Gastroesophageal sphincter (tissue), 4 donors: ENCODE results near the gene DHRS4. TPM values are rescaled to one million over a fixed set of nuclear protein-coding genes. Genes with fewer than 3 reads are reported as not detected.
A peak's percentile ranks its signal among the peaks of the same experiment; 100 is the strongest.
"Not testable (repeated sequence)": the region's sequence is repeated elsewhere in the genome, so short reads cannot be mapped to it uniquely, and the experiment has no call there.

Experiments
- ATAC-seq: fragments of 150-250 bp; one replicate; pipeline ENCODE4 v1.9.1; 2016; ENCODE audit warnings: mild to moderate bottlenecking, moderate library complexity
- H3K27ac ChIP-seq, 4 donors: fragments of 200-600 bp; sonication (generic) in 3 of 4; 1 replicate in 3 of 4; 2 replicates in 1 of 4; pipeline ENCODE4 v1.5.1; 2016 to 2019
- H3K27me3 ChIP-seq: fragments of 200-600 bp; sonication (generic); one replicate; pipeline ENCODE4 v1.5.1; 2019
- H3K36me3 ChIP-seq, 2 donors: fragments of 200-600 bp; sonication (generic); one replicate each; pipeline ENCODE4 v1.5.1; 2019; ENCODE audit warnings: control low read depth in 1 of 2
- H3K4me1 ChIP-seq, 3 donors: fragments of 200-600 bp; sonication (generic); 1 replicate in 2 of 3; 2 replicates in 1 of 3; pipeline ENCODE4 v1.5.1; 2016 to 2019; ENCODE audit warnings: control low read depth in 2 of 3
- H3K4me3 ChIP-seq, 2 donors: fragments of 200-600 bp; sonication (generic); one replicate each; pipeline ENCODE4 v1.5.1; 2019; ENCODE audit warnings: mild to moderate bottlenecking in 1 of 2, moderate library complexity in 1 of 2
- H3K9me3 ChIP-seq, 3 donors: fragments of 200-600 bp; sonication (generic); one replicate each; pipeline ENCODE4 v1.5.1; 2017 to 2019; ENCODE audit warnings: control low read depth in 2 of 3
- WGBS, 2 donors: methylation state at CpG; one replicate each; pipeline ENCODE4 v1.1.5; 2018; ENCODE audit warnings: low coverage in 1 of 2; 5-methylcytosine and 5-hydroxymethylcytosine counted together
- total RNA-seq, 4 donors: library from RNA; depleted of rRNA; stranded (reverse); fragments of >200 nt; gene quantifications; one replicate each; pipeline ENCODE4 v1.1.0, GENCODE V29; 2016
- TF ChIP-seq, protein P1 (sequence below), 4 experiments: fragments of 200-600 bp in 2 of 4; fragments of 450-650 bp in 2 of 4; sonication (generic) in 1 of 4; IDR thresholded peaks; one replicate each; pipeline ENCODE4 v1.5.1; 2017 to 2019; ENCODE audit warnings: antibody characterized with exemption in 4 of 4, mild to moderate bottlenecking in 2 of 4, moderate library complexity in 2 of 4

DHRS4 gene
- total RNA-seq, 4 donors from 2014 or later = 30.4 to 55.9 (median 37.1) TPM

DNA sequence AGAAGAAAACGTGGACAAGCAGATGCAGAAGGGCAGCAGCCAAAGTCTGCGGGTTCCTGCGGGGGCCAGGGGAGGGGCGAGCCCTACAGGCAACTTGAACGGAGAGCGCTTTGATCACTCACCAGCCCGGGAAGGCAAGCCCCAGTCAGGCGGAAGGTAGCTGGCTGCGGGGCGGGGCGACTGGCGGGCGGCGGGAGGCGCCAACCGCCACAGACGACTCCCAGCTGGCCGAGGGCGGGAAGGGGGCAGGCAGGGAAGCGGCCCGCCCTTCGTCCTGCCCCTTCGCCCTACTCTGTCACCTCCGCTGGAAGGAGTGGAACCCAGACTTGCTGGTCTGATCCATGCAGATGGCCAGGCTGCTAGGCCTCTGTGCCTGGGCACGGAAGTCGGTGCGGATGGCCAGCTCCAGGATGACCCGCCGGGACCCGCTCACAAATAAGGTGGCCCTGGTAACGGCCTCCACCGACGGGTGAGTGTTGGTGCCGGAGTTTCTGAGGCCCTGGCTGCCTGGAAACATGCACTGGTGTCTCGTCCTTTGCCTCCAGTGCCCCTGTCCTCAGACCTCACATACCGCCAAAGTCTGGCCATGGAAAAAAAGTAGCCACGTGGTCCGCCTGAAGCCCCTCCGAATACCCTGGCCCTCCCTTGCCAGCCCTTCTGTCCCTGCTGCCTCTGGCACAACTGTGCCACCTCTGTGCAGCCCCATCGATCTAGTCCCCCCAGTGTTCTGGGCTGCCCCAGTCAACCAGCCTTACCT lies 35.2 kb downstream of the DHRS4 start, which contains the start of gene DHRS4L2:
DHRS4L2 (plus strand) TSS at position 323 of the 757 bp plus-strand sequence; CDS start at position 342, 19 bp downstream.
- Histone ChIP-seq H3K4me3 (peak within 1 kb of the TSS; percentile 31 to 39), H3K27ac (peak within 1 kb of the TSS in 3 of 4 donors; percentile 45 to 82 (median 72))
- 21 to 60% methylated on average over 1 to 8 of the region's 40 CpGs for WGBS, 2 donors
- ATAC-seq = peak; percentile 86
- not testable (repeated sequence) for H3K9me3 ChIP-seq, H3K36me3 ChIP-seq, H3K27me3 ChIP-seq, H3K4me1 ChIP-seq
- TF ChIP-seq, protein P1, sequence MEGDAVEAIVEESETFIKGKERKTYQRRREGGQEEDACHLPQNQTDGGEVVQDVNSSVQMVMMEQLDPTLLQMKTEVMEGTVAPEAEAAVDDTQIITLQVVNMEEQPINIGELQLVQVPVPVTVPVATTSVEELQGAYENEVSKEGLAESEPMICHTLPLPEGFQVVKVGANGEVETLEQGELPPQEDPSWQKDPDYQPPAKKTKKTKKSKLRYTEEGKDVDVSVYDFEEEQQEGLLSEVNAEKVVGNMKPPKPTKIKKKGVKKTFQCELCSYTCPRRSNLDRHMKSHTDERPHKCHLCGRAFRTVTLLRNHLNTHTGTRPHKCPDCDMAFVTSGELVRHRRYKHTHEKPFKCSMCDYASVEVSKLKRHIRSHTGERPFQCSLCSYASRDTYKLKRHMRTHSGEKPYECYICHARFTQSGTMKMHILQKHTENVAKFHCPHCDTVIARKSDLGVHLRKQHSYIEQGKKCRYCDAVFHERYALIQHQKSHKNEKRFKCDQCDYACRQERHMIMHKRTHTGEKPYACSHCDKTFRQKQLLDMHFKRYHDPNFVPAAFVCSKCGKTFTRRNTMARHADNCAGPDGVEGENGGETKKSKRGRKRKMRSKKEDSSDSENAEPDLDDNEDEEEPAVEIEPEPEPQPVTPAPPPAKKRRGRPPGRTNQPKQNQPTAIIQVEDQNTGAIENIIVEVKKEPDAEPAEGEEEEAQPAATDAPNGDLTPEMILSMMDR (IDR thresholded peaks at IDR 0.05) = peak in 1 of 4 experiments; percentile 12

DNA sequence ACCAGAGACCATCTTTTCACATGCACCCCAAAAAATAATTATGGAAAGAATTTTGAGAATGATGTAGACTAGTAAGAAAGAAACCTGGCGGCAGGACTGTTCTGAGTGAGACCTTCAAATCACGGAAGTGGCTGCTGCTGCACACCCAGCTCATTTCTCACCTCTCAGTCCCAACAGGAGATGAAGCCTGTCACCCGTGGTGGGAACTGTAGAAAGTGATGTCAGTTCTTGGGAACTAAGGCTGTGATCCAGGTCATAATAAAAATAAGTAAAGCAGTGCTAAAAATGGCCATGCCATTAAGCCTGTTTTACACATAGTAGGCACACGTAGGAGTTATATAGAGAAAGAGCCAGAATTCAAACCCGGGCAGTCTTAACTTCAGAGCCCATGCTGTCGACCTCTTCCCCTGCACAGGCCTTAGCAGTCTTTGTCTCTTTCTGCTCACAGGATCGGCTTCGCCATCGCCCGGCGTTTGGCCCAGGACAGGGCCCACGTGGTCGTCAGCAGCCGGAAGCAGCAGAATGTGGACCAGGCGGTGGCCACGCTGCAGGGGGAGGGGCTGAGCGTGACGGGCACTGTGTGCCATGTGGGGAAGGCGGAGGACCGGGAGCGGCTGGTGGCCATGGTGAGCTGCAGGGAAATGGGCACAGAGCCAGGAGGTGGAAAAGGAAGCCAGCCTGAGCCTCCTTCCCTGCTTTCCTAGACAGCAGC lies 36.3 kb downstream of the DHRS4 start:
- not testable (repeated sequence) for H3K4me1 ChIP-seq, H3K4me3 ChIP-seq, ATAC-seq, H3K27me3 ChIP-seq, H3K27ac ChIP-seq, H3K36me3 ChIP-seq, H3K9me3 ChIP-seq
- 79 to 94% methylated on average over 2 to 4 of the region's 21 CpGs for WGBS, 2 donors

DNA sequence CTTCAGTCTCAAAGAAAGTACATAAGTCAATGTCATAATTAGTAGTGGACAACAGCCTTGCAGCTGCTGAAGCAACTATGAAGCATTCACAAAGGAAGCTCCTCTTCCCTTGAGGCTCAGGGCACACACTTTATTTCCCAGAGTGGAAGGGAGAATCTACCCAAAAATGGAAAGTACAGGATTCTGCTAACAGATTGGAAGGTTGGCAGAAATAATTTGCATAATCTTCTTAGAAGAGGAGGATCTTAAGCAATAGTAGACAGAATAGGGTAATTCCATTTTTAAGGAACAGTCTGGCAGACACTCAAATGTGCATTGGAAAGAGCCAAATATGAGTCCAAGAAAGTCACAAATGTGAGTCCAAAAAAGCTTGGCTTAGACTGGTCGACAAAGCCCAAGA lies 37.4 kb downstream of the DHRS4 start:
- H3K27me3 ChIP-seq, H3K27ac ChIP-seq, H3K4me1 ChIP-seq, H3K4me3 ChIP-seq, H3K9me3 ChIP-seq, ATAC-seq, H3K36me3 ChIP-seq: not testable (repeated sequence)
- WGBS, 2 donors = 50 to 60% methylated on average over 1 of the region's 1 CpG

DNA sequence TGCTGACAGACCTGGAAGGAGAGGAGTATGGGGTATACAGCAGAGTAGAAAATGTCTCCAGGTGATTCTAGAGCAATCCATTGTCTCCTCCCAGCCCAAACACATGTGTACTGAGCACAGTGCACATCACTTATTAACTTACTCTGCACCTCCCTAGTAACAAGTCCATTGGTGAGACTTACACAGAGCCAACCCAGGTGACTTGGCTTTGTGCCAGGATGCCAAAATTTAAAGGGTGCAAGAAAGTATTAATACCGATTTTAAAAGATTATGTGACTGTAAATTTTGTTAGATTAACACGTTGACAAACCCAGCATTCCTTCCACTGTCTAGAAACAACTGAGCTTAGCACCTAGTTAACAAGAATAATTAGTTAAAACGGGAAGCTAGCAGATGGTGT lies 39.5 kb downstream of the DHRS4 start:
- not testable (repeated sequence) for H3K36me3 ChIP-seq, H3K27ac ChIP-seq, H3K4me1 ChIP-seq, H3K4me3 ChIP-seq, ATAC-seq, H3K9me3 ChIP-seq, H3K27me3 ChIP-seq
- WGBS, 2 donors = 90 to 100% methylated on average over 2 of the region's 3 CpGs

DNA sequence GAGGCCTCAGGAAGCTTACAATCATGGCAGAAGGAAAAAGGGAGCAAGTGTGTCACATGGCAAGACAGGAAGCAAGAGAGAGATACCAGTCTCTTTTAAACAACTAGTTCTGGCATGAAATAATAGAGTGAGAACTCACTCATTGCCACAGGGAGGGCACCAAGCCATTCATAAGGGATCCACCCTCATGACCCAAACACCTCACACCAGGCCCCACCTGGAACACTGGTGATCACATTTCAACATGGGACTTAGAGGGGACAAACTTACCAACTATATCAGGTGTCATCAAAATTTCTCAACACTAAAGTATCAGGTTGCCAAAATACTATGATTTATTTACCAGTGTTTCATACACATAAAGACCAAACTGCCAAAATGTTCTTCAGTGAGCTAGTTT lies 42.4 kb downstream of the DHRS4 start:
- ATAC-seq, H3K4me1 ChIP-seq, H3K36me3 ChIP-seq, H3K9me3 ChIP-seq, H3K27ac ChIP-seq, H3K4me3 ChIP-seq, H3K27me3 ChIP-seq: not testable (repeated sequence)

DNA sequence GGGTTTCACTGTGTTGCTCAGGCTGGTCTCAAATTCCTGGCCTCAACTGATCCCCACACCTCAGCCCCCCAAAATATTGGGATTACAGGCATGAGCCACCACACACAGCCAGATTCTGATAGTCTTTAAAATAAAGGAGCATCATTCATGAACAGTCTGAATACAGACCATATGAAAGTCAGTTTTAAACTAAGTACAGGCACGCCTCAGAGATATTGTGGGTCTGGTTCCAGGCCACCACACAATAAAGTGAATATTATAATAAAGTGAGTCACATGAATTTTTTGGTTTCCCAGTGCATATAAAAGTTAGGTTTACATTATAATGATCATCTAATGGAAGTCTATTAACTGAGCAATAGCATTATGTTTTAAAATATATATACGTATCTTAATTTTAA lies 43.3 kb downstream of the DHRS4 start:
- not testable (repeated sequence) for H3K27me3 ChIP-seq, H3K9me3 ChIP-seq, ATAC-seq, H3K4me1 ChIP-seq, H3K27ac ChIP-seq, H3K4me3 ChIP-seq, H3K36me3 ChIP-seq
- no CpG with 5 or more reads among the region's 2 CpGs for WGBS, 2 donors

DNA sequence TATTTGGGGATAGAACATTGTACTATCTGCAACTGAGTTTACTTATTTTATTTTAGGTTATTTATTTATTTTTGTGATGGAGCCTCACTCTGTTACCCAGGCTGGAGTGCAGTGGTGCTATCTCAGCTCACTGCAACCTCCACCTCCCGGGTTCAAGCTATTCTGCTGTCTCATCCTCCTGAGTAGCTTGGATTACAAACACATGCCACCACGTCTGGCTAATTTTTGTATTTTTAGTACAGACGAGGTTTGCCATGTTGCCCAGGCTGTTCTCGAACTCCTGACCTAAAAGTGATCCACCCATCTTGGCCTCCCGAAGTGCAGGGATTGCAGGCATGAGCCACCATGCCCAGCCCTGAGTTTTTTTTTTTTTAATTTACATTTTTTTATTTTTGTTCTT lies 46.1 kb downstream of the DHRS4 start:
- not testable (repeated sequence) for H3K27ac ChIP-seq, H3K4me1 ChIP-seq, H3K9me3 ChIP-seq, ATAC-seq, H3K4me3 ChIP-seq, H3K27me3 ChIP-seq, H3K36me3 ChIP-seq
- WGBS, 2 donors = no CpG with 5 or more reads among the region's 5 CpGs

DNA sequence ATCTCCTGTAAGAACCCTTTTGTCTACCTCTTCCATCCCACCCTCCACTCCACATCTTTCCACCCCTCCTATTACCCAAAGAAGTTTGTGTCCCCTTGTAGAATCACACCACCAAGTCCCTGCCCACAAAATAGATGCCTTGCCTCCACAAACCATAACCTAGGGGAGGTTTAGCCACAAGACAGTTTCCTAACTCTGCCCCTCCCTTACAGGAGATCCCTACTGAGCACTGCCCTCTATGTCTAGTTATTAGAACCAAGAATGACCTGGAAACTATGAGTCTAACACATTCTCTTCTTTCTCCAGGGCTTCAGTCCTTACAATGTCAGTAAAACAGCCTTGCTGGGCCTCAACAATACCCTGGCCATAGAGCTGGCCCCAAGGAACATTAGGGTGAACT lies 47.5 kb downstream of the DHRS4 start:
- not testable (repeated sequence) for H3K27me3 ChIP-seq, H3K36me3 ChIP-seq, H3K27ac ChIP-seq, H3K9me3 ChIP-seq, ATAC-seq, H3K4me1 ChIP-seq, H3K4me3 ChIP-seq

DNA sequence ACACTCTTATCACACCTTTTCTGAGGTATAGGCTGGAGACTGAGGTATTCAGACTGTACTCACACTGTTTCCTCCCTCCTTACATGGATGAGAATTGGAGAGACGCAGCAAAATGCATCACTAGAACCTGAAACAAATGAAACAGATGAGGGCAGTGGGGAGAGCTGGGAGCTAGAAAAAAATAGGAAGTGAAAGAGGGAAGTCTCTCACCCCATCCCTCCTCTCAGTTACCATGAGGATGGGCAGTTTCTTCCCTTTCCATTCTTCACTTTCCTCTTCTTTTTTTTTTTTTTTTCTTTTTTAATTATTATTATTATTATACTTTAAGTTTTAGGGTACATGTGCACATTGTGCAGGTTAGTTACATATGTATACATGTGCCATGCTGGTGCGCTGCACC lies 48.1 kb downstream of the DHRS4 start:
- H3K4me3 ChIP-seq, H3K27me3 ChIP-seq, H3K4me1 ChIP-seq, H3K9me3 ChIP-seq, H3K36me3 ChIP-seq, H3K27ac ChIP-seq, ATAC-seq: not testable (repeated sequence)
- no CpG with 5 or more reads among the region's 2 CpGs for WGBS, 2 donors

DNA sequence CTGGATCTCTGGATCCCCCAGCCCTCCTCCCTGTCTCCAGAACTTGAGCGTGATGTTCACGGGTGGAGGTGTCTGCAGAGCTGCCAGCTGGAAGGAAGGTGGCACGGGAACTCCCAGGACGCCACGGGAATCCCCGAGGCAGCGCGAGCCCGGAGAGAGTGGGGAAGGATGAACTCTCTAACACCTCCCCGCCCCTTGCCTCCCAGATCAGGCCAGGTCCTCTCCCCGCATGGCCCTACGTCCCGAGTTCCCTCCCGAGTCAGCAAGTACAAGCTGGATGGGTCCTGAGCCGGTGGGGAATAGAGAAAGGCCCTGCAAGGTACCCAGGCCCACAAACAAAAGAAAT lies 52.9 kb downstream of the DHRS4 start:
- no CpG with 5 or more reads among the region's 15 CpGs for WGBS, 2 donors
- peaks cover 0 to 24% (median 0%) of the 10 kb centered on the region in 3 donors for H3K4me1 ChIP-seq
- peak overlapping the region; percentile 32 to 47 for H3K4me3 ChIP-seq
- peak overlapping the region in 2 of 4 donors; percentile 55 to 75 for H3K27ac ChIP-seq
- not testable (repeated sequence) for H3K9me3 ChIP-seq, H3K36me3 ChIP-seq, H3K27me3 ChIP-seq
- ATAC-seq = peak; percentile 31

DNA sequence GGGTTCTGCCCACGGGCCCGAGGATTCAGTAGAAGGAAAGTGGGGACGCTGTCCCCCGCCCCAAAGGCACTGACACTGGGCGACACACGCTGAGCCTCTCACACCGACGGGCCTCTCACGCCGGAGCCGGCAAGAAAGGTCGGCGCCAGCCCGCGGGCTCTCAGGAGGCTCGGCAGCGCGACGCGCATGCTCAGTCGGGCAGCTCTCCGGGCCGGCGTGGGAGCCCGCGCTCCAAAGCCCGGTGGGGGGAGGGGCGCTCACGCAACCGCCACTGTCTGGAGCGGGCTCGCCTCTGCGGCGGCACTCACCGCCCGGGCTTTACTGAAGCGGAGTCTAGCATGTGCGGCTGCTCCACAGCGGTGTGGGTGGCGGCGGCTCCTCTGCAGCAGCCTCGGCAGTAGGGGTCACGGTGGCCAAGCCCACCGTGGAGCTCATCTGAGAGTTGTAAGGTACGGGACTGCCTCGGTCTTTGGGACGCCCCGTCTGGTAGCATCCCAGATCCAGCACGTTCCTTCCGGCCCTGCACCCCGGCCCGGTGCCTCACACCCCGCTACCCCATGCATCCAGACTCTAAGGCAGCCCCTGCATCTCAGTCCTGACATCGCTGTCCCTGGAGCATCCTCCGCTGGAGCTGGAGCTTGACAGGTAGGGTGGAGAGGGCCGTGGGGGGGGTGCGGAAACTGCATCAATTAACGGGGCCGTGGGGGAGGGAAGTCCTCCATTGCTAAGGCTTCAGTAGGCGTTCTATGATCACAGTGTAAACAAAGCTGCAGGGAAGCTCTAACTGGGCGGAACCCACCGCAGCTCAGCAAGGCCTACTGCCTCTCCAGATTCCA lies 53.5 kb downstream of the DHRS4 start:
- not testable (repeated sequence) for H3K9me3 ChIP-seq
- WGBS, 2 donors = no CpG with 5 or more reads among the region's 62 CpGs
- ATAC-seq = peak; percentile 90

More for the DNA sequence above, 53.5 kb downstream of the DHRS4 start:
- Histone ChIP-seq H3K4me1 (peaks cover 0 to 30% (median 0%) of the 10 kb centered on the region in 3 donors), H3K4me3 (peak overlapping the region; percentile 32 to 47), H3K27ac (peak overlapping the region in 3 of 4 donors; percentile 51 to 75 (median 55))
- not testable (repeated sequence) for H3K27me3 ChIP-seq, H3K36me3 ChIP-seq
